ENCODE measurements around the gene PTPN6. TPM values are rescaled to one million over a fixed set of nuclear protein-coding genes. Genes with fewer than 3 reads are reported as not detected.

The PTPN6 gene
- total and polyA plus RNA-seq, 2 of the 13 experiments (the other 11 are each of a cell fraction or from before 2014, with no cell fraction given): 10.5 to 10.6 TPM

DNA sequence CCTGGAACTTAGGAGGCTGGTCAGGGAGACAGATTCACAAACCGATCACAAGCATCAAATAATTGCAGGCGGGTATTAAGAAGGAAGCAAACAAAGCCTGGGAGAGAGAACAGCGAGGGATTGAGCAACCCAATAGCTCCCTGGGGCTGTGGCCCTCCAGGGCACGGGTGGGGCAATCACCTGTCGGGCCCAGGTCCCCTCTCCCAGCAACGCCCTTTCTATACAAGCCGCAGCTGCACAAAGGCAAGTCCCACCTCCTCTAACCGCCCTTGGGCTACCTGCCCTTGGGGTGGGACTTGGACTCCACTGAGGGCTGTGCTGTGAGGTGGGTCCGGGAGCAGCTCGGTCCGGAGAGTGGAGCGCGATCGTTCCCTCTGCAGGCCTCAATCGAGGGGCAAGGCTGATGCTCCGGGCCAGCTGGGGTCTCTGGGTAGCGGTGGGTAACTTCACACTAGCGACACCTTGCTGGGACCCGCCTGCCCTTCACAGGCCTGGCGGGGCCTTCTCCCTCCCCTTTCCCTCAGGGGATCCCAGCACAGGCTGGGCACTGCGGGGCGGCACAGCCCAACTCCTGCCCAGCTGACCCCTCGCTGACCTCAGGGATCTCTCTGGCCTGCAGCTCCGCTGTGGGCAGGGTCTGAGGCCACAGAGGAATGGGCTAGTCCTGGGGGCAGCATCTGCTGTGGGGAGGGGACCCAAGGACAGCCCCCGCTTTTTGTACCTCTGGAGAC is 11.3 kb downstream of the PTPN6 start (continued):
- TF ChIP-seq, protein P1, sequence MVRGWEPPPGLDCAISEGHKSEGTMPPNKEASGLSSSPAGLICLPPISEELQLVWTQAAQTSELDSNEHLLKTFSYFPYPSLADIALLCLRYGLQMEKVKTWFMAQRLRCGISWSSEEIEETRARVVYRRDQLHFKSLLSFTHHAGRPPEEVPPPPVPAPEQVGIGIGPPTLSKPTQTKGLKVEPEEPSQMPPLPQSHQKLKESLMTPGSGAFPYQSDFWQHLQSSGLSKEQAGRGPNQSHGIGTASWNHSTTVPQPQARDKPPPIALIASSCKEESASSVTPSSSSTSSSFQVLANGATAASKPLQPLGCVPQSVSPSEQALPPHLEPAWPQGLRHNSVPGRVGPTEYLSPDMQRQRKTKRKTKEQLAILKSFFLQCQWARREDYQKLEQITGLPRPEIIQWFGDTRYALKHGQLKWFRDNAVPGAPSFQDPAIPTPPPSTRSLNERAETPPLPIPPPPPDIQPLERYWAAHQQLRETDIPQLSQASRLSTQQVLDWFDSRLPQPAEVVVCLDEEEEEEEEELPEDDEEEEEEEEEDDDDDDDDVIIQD (CRISPR knock-in tag; IDR thresholded peaks at IDR 0.05; ENCODE audit: low read depth): no peak
- TF ChIP-seq, protein P2, sequence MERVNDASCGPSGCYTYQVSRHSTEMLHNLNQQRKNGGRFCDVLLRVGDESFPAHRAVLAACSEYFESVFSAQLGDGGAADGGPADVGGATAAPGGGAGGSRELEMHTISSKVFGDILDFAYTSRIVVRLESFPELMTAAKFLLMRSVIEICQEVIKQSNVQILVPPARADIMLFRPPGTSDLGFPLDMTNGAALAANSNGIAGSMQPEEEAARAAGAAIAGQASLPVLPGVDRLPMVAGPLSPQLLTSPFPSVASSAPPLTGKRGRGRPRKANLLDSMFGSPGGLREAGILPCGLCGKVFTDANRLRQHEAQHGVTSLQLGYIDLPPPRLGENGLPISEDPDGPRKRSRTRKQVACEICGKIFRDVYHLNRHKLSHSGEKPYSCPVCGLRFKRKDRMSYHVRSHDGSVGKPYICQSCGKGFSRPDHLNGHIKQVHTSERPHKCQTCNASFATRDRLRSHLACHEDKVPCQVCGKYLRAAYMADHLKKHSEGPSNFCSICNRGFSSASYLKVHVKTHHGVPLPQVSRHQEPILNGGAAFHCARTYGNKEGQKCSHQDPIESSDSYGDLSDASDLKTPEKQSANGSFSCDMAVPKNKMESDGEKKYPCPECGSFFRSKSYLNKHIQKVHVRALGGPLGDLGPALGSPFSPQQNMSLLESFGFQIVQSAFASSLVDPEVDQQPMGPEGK (CRISPR knock-in tag; IDR thresholded peaks at IDR 0.05): peak; percentile 21; the same call in 1 of the 2 replicates
- TF ChIP-seq PRPF4 (IDR thresholded peaks at IDR 0.05; ENCODE audit: low read depth, low read length, poor library complexity, severe bottlenecking) (no peak), ZNF546 (CRISPR knock-in tag; conservative IDR thresholded peaks at IDR 0.05) (no peak), TBP (CRISPR knock-in tag; IDR thresholded peaks at IDR 0.05) (no peak), ZNF747 (CRISPR knock-in tag; IDR thresholded peaks at IDR 0.05; ENCODE audit: borderline replicate concordance) (no peak), ZSCAN31 (CRISPR knock-in tag; IDR thresholded peaks at IDR 0.05; ENCODE audit: low read depth) (no peak), SALL2 (CRISPR knock-in tag; IDR thresholded peaks at IDR 0.05) (no peak)
- TF ChIP-seq, protein P3, sequence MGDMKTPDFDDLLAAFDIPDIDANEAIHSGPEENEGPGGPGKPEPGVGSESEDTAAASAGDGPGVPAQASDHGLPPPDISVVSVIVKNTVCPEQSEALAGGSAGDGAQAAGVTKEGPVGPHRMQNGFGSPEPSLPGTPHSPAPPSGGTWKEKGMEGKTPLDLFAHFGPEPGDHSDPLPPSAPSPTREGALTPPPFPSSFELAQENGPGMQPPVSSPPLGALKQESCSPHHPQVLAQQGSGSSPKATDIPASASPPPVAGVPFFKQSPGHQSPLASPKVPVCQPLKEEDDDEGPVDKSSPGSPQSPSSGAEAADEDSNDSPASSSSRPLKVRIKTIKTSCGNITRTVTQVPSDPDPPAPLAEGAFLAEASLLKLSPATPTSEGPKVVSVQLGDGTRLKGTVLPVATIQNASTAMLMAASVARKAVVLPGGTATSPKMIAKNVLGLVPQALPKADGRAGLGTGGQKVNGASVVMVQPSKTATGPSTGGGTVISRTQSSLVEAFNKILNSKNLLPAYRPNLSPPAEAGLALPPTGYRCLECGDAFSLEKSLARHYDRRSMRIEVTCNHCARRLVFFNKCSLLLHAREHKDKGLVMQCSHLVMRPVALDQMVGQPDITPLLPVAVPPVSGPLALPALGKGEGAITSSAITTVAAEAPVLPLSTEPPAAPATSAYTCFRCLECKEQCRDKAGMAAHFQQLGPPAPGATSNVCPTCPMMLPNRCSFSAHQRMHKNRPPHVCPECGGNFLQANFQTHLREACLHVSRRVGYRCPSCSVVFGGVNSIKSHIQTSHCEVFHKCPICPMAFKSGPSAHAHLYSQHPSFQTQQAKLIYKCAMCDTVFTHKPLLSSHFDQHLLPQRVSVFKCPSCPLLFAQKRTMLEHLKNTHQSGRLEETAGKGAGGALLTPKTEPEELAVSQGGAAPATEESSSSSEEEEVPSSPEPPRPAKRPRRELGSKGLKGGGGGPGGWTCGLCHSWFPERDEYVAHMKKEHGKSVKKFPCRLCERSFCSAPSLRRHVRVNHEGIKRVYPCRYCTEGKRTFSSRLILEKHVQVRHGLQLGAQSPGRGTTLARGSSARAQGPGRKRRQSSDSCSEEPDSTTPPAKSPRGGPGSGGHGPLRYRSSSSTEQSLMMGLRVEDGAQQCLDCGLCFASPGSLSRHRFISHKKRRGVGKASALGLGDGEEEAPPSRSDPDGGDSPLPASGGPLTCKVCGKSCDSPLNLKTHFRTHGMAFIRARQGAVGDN (CRISPR knock-in tag; IDR thresholded peaks at IDR 0.05): peak; percentile 29; the same call in 1 of the 2 replicates
- TF ChIP-seq, protein P4, sequence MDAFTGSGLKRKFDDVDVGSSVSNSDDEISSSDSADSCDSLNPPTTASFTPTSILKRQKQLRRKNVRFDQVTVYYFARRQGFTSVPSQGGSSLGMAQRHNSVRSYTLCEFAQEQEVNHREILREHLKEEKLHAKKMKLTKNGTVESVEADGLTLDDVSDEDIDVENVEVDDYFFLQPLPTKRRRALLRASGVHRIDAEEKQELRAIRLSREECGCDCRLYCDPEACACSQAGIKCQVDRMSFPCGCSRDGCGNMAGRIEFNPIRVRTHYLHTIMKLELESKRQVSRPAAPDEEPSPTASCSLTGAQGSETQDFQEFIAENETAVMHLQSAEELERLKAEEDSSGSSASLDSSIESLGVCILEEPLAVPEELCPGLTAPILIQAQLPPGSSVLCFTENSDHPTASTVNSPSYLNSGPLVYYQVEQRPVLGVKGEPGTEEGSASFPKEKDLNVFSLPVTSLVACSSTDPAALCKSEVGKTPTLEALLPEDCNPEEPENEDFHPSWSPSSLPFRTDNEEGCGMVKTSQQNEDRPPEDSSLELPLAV (CRISPR knock-in tag; conservative IDR thresholded peaks at IDR 0.05; ENCODE audit: low read depth): no peak
- TF ChIP-seq, protein P5, sequence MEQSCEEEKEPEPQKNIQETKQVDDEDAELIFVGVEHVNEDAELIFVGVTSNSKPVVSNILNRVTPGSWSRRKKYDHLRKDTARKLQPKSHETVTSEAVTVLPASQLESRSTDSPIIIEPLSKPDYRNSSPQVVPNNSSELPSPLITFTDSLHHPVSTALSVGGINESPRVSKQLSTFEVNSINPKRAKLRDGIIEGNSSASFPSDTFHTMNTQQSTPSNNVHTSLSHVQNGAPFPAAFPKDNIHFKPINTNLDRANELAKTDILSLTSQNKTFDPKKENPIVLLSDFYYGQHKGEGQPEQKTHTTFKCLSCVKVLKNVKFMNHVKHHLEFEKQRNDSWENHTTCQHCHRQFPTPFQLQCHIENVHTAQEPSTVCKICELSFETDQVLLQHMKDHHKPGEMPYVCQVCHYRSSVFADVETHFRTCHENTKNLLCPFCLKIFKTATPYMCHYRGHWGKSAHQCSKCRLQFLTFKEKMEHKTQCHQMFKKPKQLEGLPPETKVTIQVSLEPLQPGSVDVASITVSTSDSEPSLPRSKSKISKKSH (CRISPR knock-in tag; IDR thresholded peaks at IDR 0.05; ENCODE audit: borderline replicate concordance): no peak; the same call in 1 of the 2 replicates
- TF ChIP-seq, protein P6, sequence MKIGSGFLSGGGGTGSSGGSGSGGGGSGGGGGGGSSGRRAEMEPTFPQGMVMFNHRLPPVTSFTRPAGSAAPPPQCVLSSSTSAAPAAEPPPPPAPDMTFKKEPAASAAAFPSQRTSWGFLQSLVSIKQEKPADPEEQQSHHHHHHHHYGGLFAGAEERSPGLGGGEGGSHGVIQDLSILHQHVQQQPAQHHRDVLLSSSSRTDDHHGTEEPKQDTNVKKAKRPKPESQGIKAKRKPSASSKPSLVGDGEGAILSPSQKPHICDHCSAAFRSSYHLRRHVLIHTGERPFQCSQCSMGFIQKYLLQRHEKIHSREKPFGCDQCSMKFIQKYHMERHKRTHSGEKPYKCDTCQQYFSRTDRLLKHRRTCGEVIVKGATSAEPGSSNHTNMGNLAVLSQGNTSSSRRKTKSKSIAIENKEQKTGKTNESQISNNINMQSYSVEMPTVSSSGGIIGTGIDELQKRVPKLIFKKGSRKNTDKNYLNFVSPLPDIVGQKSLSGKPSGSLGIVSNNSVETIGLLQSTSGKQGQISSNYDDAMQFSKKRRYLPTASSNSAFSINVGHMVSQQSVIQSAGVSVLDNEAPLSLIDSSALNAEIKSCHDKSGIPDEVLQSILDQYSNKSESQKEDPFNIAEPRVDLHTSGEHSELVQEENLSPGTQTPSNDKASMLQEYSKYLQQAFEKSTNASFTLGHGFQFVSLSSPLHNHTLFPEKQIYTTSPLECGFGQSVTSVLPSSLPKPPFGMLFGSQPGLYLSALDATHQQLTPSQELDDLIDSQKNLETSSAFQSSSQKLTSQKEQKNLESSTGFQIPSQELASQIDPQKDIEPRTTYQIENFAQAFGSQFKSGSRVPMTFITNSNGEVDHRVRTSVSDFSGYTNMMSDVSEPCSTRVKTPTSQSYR (CRISPR knock-in tag; IDR thresholded peaks at IDR 0.05; ENCODE audit: borderline replicate concordance): no peak
